IPS-15b (cell line): ENCODE results near the gene KIAA0319L.
A peak's percentile ranks its signal among the peaks of the same experiment; 100 is the strongest.
"Not testable (repeated sequence)": the region's sequence is repeated elsewhere in the genome, so short reads cannot be mapped to it uniquely, and the experiment has no call there.

ENCODE experiments used
- H3K27me3 ChIP-seq: one replicate; pipeline ENCODE4 v1.6.1; 2013; ENCODE audit warnings: low read length; ENCODE audit not compliant: control insufficient read depth, insufficient read depth
- H3K36me3 ChIP-seq: one replicate; pipeline ENCODE4 v1.6.1; 2013; ENCODE audit warnings: low read length; ENCODE audit not compliant: control insufficient read depth, insufficient read depth
- H3K4me1 ChIP-seq: one replicate; pipeline ENCODE4 v1.6.1; 2013; ENCODE audit warnings: mild to moderate bottlenecking, low read length; ENCODE audit not compliant: control insufficient read depth, insufficient read depth
- H3K4me3 ChIP-seq: one replicate; pipeline ENCODE4 v1.5.1; 2013; ENCODE audit warnings: low read depth, low read length
- H3K9ac ChIP-seq: one replicate; pipeline ENCODE4 v1.6.1; 2013; ENCODE audit warnings: low read depth, mild to moderate bottlenecking, low read length
- H3K9me3 ChIP-seq: one replicate; pipeline ENCODE4 v1.6.1; 2013; ENCODE audit warnings: mild to moderate bottlenecking, low read length; ENCODE audit not compliant: control insufficient read depth, insufficient read depth

The KIAA0319L gene

DNA sequence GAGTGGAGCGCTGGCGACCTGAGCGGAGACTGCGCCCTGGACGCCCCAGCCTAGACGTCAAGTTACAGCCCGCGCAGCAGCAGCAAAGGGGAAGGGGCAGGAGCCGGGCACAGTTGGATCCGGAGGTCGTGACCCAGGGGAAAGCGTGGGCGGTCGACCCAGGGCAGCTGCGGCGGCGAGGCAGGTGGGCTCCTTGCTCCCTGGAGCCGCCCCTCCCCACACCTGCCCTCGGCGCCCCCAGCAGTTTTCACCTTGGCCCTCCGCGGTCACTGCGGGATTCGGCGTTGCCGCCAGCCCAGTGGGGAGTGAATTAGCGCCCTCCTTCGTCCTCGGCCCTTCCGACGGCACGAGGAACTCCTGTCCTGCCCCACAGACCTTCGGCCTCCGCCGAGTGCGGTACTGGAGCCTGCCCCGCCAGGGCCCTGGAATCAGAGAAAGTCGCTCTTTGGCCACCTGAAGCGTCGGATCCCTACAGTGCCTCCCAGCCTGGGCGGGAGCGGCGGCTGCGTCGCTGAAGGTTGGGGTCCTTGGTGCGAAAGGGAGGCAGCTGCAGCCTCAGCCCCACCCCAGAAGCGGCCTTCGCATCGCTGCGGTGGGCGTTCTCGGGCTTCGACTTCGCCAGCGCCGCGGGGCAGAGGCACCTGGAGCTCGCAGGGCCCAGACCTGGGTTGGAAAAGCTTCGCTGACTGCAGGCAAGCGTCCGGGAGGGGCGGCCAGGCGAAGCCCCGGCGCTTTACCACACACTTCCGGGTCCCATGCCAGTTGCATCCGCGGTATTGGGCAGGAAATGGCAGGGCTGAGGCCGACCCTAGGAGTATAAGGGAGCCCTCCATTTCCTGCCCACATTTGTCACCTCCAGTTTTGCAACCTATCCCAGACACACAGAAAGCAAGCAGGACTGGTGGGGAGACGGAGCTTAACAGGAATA is 20.1 kb upstream of the KIAA0319L start:
- Histone ChIP-seq H3K4me1 (peaks cover 3% of the 10 kb centered on the region), H3K9ac (peak overlapping the region; percentile 24), H3K9me3 (no peaks in the 10 kb centered on the region), H3K36me3 (no peaks in the 10 kb centered on the region), H3K4me3 (peak overlapping the region; percentile 76), H3K27me3 (peaks cover 74% of the 10 kb centered on the region)

DNA sequence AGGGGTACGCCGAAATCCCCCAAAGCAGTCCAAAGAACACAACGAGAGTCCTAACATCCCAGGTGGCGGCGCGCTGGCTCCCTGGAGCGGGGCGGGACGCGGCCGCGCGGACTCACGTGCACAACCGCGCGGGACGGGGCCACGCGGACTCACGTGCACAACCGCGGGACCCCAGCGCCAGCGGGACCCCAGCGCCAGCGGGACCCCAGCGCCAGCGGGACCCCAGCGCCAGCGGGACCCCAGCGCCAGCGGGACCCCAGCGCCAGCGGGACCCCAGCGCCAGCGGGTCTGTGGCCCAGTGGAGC is 19.5 kb upstream of the KIAA0319L start:
- not testable (repeated sequence) for H3K4me1 ChIP-seq, H3K36me3 ChIP-seq, H3K9me3 ChIP-seq, H3K9ac ChIP-seq
- H3K4me3 ChIP-seq: peak overlapping the region; percentile 76
- H3K27me3 ChIP-seq: peaks cover 80% of the 10 kb centered on the region

DNA sequence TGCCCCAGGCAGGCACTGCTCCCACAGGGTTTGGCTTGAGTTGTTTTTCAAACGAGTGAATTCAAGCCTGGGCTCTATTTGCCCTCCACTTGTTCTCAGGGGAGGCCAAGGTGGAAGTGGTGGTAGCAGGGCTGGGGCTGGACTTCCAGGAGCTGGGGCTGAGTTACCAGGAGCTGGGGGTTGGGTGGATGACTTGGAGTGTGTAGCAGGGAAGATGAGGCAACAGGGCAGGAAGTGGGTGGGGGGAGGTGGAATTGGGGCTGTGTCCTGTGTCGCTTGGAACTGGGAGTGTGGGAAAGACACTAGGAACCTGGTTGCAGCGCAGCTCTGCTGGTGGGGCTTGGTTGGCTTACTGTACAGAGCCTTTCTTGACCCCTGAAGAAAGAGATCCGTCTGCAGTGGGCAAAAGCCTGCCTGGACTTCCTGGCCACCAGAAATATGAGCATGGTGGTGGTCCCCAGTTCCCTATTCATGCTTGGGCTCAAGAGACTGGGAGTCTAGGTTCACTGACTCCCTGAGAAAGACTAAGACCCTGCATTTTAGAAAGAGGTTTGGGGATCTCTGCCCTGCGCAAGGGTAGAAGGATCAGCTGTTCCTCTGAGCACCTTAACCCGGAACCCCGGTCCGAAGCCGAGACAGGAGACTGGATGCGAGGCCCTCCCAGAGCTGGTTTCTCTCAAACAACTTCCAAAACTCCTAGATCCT is 19.0 kb upstream of the KIAA0319L start:
- Histone ChIP-seq H3K9me3 (no peaks in the 10 kb centered on the region), H3K9ac (no peak overlapping the region), H3K27me3 (peaks cover 83% of the 10 kb centered on the region), H3K36me3 (no peaks in the 10 kb centered on the region), H3K4me3 (peak overlapping the region; percentile 43), H3K4me1 (peaks cover 3% of the 10 kb centered on the region)

DNA sequence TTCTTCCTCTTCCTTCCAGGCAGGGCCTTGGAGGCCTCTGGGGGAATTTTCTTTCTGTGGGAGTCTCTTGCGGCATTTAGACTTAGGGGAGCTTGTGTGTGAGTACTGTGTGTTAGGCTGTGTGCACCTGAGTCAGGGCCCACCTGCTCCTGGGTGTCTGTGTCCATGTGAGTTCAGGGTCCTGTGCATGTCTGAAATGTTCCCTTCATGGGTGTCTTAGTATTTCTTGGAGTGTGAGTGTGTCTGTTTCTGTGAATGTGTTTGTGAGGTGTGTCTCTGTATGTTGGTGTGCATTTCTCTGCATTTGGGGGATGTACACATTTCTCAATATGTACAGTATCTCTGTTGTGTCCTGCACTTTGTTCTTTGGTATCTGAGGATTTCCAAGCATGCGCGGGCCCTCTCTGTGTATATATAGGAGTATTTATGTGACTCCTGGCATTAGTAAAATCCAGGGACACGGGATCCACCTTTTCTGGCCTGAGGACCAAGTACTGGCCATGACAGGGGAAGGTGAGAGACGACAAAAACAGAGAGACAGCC is 18.3 kb upstream of the KIAA0319L start:
- Histone ChIP-seq H3K27me3 (peaks cover 86% of the 10 kb centered on the region), H3K9me3 (no peaks in the 10 kb centered on the region), H3K36me3 (no peaks in the 10 kb centered on the region), H3K9ac (no peak overlapping the region), H3K4me1 (peaks cover 3% of the 10 kb centered on the region), H3K4me3 (peak overlapping the region; percentile 28)

DNA sequence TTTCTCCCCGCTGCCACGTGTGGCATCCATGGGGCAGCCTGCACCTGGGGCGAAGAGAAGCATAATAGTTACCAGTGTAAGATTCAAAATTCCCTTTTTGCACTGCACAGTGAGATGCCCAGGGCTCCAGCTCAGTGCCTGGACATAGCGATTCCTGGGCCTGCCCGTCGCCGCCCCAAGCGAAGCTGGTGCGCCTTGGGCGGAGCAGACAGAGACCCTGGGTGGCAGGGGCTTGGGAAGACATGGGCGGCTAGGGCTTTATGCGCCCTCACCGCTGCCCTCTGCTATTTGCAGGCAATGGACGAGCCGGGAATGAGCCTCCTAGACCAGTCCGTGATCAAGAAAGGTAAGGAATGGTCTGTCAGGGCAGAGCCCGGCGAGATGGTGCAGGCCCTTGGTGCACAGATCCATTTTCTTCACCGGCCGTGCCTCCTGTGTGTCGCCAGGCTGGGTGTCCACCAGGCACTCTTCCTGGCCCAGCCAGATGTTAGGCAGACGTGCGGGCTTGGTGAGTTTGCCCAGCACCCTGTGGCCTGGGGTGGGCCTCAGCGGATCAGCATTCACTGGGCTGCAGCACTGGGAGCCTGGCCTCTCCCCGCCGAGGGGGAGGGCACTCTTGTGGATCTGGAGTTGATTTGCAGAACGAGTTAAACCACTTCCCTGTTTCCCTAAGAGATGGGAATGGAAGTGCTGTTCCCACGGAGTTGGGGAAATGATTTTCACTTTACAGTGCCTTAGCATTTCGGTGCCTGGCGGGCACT is 17.6 kb upstream of the KIAA0319L start:
- no peak overlapping the region for H3K9ac ChIP-seq
- H3K27me3 ChIP-seq: peaks cover 93% of the 10 kb centered on the region
- H3K9me3 ChIP-seq: no peaks in the 10 kb centered on the region
- H3K36me3 ChIP-seq: no peaks in the 10 kb centered on the region
- peaks cover 3% of the 10 kb centered on the region for H3K4me1 ChIP-seq
- H3K4me3 ChIP-seq: peak overlapping the region; percentile 28

DNA sequence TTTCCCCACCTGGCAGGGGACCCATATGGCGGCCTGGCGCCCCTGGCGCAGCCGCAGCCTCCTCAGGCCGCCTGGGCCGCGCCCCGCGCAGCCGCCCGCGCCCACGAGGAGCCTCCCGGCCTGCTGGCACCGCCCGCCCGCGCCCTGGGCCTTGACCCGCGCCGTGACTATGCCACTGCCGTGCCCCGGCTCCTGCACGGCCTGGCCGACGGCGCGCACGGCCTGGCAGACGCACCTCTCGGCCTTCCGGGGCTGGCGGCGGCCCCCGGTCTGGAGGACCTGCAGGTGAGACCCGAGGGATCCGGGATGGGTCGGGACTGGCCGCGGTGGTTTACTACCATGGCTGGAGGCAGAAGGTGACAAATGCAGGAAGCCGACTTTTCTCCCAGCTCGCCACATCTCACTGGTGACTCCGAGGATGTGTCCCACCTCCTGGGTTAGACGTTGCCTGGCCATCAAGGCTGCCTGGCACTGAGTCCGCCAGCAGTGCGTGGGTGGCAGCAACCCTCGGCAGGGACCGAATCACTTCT is 17.0 kb upstream of the KIAA0319L start:
- Histone ChIP-seq H3K9me3 (no peaks in the 10 kb centered on the region), H3K36me3 (no peaks in the 10 kb centered on the region), H3K27me3 (peaks cover 94% of the 10 kb centered on the region), H3K9ac (no peak overlapping the region), H3K4me1 (peaks cover 3% of the 10 kb centered on the region), H3K4me3 (peak overlapping the region; percentile 28)

DNA sequence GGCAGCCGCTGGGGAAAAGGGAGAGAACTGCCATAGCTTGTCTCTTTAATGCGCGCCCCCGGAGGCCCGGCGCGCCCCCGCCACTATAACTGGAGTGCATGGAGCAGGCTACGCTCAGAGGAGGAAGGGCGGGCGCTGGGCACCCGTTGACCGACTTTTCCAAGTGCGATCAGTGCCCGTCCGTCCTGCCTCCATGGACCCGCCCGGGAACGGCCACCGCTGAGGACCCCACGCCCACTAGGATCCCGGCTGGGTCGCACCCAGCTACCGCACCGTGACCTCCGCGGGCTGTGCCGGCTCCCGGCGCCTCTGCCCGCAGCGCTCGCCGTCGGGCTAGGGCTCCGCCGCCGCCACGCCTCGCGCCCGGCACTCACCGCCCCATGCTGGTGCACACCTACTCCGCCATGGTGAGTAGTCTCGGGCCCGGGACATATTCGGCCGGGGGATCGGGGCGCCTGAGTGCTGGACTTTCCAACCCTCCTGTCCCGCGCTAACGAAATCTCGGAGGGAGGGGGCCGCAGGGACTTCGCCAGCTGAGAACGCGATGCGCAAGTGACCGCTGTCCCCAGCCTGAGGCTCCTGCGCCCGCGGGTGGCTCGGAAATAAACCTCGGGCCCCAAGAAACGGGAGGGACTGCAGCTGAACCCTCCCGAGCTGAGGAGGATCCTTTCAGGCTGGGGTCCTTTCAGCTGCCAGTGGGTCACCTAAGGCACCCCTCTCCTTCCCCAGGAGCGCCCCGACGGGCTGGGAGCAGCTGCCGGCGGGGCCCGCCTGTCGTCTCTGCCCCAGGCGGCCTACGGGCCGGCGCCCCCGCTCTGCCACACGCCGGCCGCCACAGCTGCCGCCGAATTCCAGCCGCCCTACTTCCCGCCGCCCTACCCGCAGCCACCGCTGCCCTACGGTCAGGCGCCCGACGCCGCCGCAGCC is 16.3 kb upstream of the KIAA0319L start, which contains the start of gene TFAP2E:
Gene TFAP2E, plus strand, starts transcription at position 117 of the 927 bp plus-strand sequence. Its CDS starts 264 bp downstream, at position 381.
- Histone ChIP-seq H3K4me3 (peak within 1 kb of the TSS; percentile 58), H3K36me3 (no peaks in the 10 kb centered on the region), H3K9ac (no peak within 1 kb of the TSS), H3K27me3 (peaks cover 97% of the 10 kb centered on the region), H3K9me3 (no peaks in the 10 kb centered on the region), H3K4me1 (peaks cover 3% of the 10 kb centered on the region)

DNA sequence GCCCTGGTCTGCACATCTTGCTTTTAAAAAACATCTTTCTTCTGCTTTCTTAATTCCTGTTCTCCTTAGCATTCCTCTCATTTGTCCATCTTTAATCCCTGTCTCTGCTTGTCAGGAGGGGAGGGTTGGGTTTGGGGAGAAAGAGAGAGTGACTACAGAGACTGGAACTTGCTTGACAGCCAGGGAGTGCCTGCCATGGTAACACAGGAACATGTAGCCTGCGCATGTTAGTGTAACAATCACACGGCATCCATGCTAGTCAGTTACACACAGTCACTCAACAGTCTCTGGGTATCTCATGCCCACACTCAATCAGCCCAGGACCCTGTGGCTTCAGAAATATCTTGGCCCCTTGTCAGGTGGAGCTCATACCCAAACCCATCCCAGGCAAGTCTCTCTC is 15.1 kb upstream of the KIAA0319L start:
- Histone ChIP-seq H3K36me3 (no peaks in the 10 kb centered on the region), H3K9ac (no peak overlapping the region), H3K27me3 (peaks cover 92% of the 10 kb centered on the region), H3K9me3 (no peaks in the 10 kb centered on the region), H3K4me1 (peaks cover 3% of the 10 kb centered on the region), H3K4me3 (peak overlapping the region; percentile 58)

DNA sequence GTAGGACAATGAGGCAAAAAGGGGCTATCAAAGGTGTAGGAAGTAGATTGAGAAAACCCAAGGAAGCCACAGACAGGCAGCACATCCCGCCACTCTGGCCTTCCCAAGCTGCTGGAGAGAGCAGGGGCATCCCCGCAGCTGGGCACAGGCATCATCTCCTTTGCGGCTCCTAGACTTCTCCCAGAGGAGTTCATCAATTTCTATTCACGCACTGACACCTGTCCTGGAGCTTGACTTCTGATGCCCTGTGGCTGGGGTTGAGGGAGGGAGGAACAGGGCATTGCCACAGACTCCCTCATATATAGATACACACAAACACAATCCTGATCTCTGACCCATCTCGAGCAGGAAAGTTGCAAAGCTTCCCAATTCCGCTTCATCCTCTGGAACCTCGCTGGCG is 14.1 kb upstream of the KIAA0319L start:
- Histone ChIP-seq H3K27me3 (peaks cover 83% of the 10 kb centered on the region), H3K9ac (no peak overlapping the region), H3K36me3 (peaks cover 4% of the 10 kb centered on the region), H3K4me1 (peaks cover 1% of the 10 kb centered on the region), H3K4me3 (no peak overlapping the region), H3K9me3 (no peaks in the 10 kb centered on the region)

DNA sequence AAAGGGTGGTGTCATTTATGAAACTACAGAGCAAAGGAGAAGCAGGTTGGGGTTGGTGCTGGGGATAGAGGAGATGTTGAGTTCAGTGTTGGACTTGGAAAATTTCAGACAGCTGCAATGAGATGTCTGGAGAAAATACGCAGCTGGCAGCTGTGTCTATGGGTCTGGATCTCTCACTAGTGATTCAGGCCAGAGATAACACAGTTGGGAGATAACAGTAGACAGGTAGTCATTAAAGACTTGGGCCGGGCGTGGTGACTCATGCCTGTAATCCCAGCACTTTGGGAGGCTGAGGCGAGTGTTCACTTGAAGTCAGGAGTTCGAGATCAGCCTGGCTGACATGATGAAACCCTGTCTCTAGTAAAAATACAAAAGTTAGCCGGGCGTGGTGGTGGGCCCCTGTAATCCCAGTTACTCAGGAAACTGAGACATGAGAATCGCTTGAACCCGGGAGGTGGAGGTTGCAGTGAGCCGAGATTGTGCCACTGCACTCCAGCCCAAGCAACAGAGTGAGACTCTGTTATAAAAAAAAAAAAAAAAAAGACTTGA is 13.5 kb upstream of the KIAA0319L start:
- Histone ChIP-seq H3K9me3 (no peaks in the 10 kb centered on the region), H3K36me3 (peaks cover 4% of the 10 kb centered on the region), H3K9ac (no peak overlapping the region), H3K4me1 (no peaks in the 10 kb centered on the region), H3K27me3 (peaks cover 77% of the 10 kb centered on the region), H3K4me3 (no peak overlapping the region)
